Measurements from ENCODE around the gene SHC3. TPM values are rescaled to one million over a fixed set of nuclear protein-coding genes. Genes with fewer than 3 reads are reported as not detected.

SHC3 gene
- total and polyA plus RNA-seq, 2 of the 4 experiments (the other 2 are of a cell fraction) = 4.5 to 13.3 TPM

GRCh38 chr9:88971131-88971960 lies 207.3 kb downstream of the SHC3 start:
- Histone ChIP-seq H2BK120ac (ENCODE audit: low read depth, low read length) (no peak overlapping the region), H3K4me1 (ENCODE audit: control insufficient read depth, insufficient read depth, low read length) (no peaks in the 10 kb centered on the region), H2BK20ac (ENCODE audit: low read depth, low read length) (no peak overlapping the region), H4K5ac (ENCODE audit: low read depth, low read length) (no peak overlapping the region), H3K23ac (ENCODE audit: low read depth, low read length) (no peak overlapping the region), H3K9ac (ENCODE audit: low read depth, low read length) (no peak overlapping the region), H4K91ac (ENCODE audit: insufficient read depth, low read depth, low read length) (no peak overlapping the region), H2BK15ac (ENCODE audit: low read depth, low read length) (no peak overlapping the region), H3K4me3 (ENCODE audit: insufficient read depth, low read depth, low read length) (no peak overlapping the region), H3K4ac (ENCODE audit: low read depth, low read length) (no peak overlapping the region), H3K9me3 (ENCODE audit: control insufficient read depth, insufficient read depth, low read length) (peaks cover 5% of the 10 kb centered on the region; the same call in 1 of the 2 replicates), H3K56ac (ENCODE audit: extremely low read depth, insufficient read depth, low read length) (no peak overlapping the region), H3K36me3 (ENCODE audit: control insufficient read depth, insufficient read depth, low read length) (no peaks in the 10 kb centered on the region), H3K18ac (ENCODE audit: low read depth, low read length) (no peak overlapping the region), H2AFZ (replicated peaks; ENCODE audit: low read length, poor library complexity) (no peak overlapping the region), H3K14ac (replicated peaks; ENCODE audit: low read depth, low read length) (no peak overlapping the region), H3K4me2 (ENCODE audit: low read depth, low read length) (no peak overlapping the region), H2BK5ac (ENCODE audit: low read depth, low read length, poor library complexity, severe bottlenecking) (no peak overlapping the region), H4K8ac (ENCODE audit: low read depth in 2 of 2, low read length in 2 of 2) (no peak overlapping the region), H3K79me1 (ENCODE audit: low read depth in 1 of 2, low read length in 2 of 2) (no peaks in the 10 kb centered on the region), H3K27ac (ENCODE audit: insufficient read depth, low read length) (no peak overlapping the region), H4K20me1 (ENCODE audit: insufficient read depth, low read length) (no peaks in the 10 kb centered on the region; the same call in 1 of the 2 replicates), H2AK9ac (replicated peaks; ENCODE audit: low read depth, low read length, poor library complexity) (no peak overlapping the region), H3K27me3 (ENCODE audit: control insufficient read depth, insufficient read depth, low read length) (peaks cover 21% of the 10 kb centered on the region), H3K9me1 (ENCODE audit: insufficient read depth, low read length) (peaks cover 11% of the 10 kb centered on the region; the same call in 1 of the 2 replicates), H2AK5ac (ENCODE audit: low read depth, low read length) (no peak overlapping the region)
- ChIA-PET CTCF (interaction anchor here (0.7 kb wide), 1 partner anchor 18 kb away, joined by 3 read pairs; no protein-coding TSS in a partner anchor), POLR2A (ENCODE audit: unreplicated experiment) (no interaction called here)
- in situ Hi-C loops (cut with MboI; ENCODE audit: low sequenced_read_pairs) (no loop called here), dilution Hi-C loops (cut with HindIII; ENCODE audit: low sequenced_read_pairs, unreplicated experiment) (no loop called here), intact Hi-C loops (cut with micrococcal nuclease) (no loop called here)
- TF ChIP-seq CEBPB (IDR thresholded peaks at IDR 0.05; ENCODE audit: low read depth, low read length) (no peak), RFX5 (IDR thresholded peaks at IDR 0.05; ENCODE audit: low read depth, low read length) (no peak), POLR2A (IDR thresholded peaks at IDR 0.05; ENCODE audit: low read depth, low read length) (no peak), MAFK (IDR thresholded peaks at IDR 0.05; ENCODE audit: low read depth, low read length) (no peak), BHLHE40 (IDR thresholded peaks at IDR 0.05; ENCODE audit: low read depth, low read length) (no peak), CHD1 (IDR thresholded peaks at IDR 0.05; ENCODE audit: low read depth, low read length) (no peak), RCOR1 (IDR thresholded peaks at IDR 0.05; ENCODE audit: insufficient replicate concordance, low read length) (no peak), NFE2L2 (IDR thresholded peaks at IDR 0.05; ENCODE audit: low read depth, low read length) (no peak), RAD21 (IDR thresholded peaks at IDR 0.05; ENCODE audit: low read length) (no peak), ELK1 (IDR thresholded peaks at IDR 0.05; ENCODE audit: borderline replicate concordance, low read depth, low read length) (no peak)
- no peak for DNase-seq
- BruUV-seq (replicated peaks) = no TSS peak
- 83% methylated on average over 7 of the region's 23 CpGs; no CpG with 5 or more reads in 1 of the 2 experiments for WGBS, 2 experiments (ENCODE audit: extremely low coverage in 2 of 2, insufficient read length in 1 of 2)
- ATAC-seq (ENCODE audit: low read depth) = no peak
